ENCODE data around the gene NCAPG2. TPM values are rescaled to one million over a fixed set of nuclear protein-coding genes. Genes with fewer than 3 reads are reported as not detected.

NCAPG2 gene
- polyA plus RNA-seq, 4 donors = 23.4 to 27.4 (median 25.5) TPM

DNA sequence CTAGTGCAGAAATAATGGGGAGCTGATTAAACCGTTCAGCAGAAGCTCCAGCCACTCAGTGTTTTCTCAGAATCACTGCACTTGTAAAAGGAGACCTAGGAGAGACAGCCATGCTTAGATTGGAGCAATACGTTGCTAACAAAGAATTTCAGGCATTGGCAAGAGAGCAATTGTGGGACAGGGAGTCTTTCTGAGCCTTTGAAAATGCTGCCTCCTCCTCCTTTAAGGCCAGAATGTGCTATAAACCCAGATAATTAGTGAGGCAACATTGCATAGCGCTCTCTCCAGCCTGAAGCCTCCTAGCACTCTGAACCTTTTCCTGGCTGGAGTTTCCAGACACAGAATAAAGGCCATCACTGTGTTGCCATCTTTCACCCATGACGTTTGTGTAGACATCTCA is 98.5 kb downstream of the NCAPG2 start:
- no peak for DNase-seq (ENCODE audit: low read depth in 4 of 4, low spot score in 3 of 4)

DNA sequence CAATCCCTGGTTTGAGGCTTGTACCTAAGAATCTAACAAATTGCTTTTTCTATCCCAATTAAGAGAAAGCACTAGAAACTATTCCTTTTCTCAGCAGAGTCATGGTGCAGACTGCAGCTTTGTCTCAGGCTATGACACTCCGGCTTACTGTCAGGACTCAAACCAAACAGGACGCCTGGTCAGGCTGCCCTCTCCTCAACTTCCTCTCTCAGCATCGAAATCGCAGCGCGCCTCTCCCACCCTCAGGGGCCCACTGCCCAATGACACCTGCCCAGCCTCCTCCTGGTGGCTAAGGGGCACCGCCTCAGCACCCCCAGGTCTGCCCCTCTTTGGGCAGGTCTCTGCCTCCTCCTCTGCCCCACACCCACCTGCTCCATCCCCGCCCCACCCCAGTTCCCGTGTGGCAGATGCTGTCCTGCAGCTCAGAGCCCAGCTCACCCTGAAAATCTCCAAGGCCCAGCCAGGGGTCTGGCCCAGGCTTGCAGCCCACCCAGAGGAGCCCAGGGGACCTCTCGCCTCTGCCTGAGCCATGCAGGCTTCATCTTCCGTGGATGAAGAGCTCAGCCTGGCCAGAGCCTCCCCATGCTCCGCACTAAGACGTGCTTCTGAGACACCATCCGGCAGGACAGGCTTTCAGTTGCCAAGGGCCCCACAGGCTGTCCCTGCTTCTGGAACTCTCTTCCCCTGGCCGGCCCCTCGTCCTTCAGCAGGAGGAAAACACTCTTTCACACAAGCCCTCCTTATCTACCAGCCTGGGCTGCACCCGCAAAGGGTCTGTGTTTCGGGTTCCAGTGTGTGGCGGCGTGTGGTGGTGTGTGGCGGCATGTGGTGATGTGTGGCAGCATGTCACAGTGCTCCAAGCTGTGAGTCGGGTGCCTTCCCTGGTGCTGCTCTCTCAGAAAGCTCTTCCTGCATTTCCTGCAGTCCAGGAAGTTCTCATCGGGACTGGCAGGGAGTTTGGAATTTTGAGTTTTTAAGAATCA is 100.5 kb downstream of the NCAPG2 start:
- no peak for DNase-seq (ENCODE audit: low read depth in 4 of 4, low spot score in 3 of 4)

DNA sequence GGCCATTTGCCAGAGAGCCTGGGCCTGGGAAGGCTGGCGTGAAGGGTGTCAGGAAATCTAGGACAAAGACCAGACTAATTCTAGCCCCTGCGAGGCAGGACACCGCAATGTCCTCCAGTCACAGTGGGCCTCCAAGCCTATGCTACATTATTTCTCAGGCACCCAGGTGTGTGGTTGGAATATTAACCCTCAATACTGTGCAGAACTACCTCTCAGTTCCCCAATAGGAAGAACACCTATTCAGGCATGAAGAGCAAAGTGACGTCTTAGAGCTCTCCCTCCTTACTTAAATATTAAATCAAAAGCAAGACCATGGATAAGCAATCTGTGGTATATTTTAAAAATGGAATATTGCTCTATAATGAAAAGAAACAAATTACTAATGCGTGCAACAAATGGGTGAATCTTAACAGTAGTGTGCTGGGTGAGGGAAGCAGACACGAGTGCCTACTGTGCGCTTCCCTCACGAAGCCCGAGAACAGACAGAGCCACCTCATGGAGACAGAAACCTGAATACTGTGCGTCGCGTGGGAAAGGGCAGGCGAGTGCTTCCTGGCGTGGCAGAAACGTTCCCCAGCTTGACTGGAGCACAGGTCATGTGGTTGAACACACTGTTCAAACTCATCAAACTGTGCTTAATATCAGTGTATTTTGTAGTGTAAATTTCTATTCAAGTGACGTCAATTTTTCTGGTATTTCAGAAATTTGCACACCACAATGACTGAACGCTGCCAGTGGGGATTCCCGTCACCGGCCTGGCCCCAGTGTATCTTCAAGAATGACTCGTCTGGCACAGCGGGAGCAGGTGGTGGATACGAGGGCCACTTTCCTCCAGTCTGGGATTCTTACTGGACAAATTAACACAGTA is 101.5 kb downstream of the NCAPG2 start:
- no peak for DNase-seq (ENCODE audit: low read depth in 4 of 4, low spot score in 3 of 4)

DNA sequence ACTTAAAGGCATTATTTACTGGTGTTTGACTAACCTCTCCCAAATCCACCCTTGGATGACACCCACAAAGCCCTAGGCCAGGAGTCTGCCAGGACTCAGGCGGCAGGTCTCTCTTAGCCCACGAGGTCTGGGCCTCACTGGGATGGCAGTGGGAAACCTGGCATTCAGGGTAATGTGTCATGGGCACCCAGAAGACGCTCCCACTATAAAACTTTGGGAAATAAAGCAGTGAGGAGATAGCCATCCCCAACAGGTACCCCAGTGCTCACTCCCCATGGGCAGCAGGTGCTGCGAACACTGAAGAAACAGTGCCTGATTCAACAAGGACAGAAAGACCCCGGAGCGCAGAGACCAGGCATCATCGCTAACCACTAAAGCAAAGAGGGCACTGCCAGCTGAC is 102.6 kb downstream of the NCAPG2 start:
- DNase-seq (ENCODE audit: low read depth in 4 of 4, low spot score in 3 of 4) = no peak

DNA sequence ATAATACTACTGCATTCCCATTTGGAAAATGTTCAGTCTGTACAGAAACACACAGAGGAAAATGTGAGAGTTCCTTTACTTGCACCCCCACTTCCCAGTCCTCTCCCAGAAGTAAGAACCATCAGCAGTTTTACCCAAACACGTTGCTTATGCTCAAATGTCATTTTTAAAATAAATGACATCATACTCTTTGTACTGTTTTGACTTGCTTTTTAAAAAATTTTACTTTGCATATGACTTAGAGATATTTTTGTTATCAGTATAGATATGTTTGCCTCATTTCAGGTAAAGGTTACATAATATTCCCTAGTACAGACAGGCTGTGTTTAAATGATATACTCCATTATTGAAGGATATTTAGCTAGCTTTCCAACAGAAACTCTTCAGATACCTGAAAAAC is 103.5 kb downstream of the NCAPG2 start:
- DNase-seq (ENCODE audit: low read depth in 4 of 4, low spot score in 3 of 4) = no peak

DNA sequence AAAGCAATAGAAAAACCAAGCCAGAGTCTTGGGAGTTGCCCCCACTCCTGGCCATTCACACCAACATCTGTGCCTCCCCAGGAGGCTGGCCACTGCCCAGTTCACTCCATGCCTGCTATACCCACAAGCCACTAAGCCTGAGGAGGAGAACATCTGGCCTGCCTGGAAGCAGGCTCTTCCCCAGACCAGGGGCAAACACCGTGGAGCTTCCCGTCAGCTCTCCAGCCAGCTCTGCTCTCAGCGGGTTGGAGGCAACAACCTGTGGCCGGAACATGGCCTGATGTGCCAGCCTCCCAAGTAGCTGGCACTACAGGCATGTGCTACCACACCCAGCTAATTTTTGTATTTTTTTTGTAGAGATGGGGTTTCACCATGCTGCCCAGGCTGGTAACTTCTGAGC is 107.9 kb downstream of the NCAPG2 start:
- no peak for DNase-seq (ENCODE audit: low read depth in 4 of 4, low spot score in 3 of 4)

DNA sequence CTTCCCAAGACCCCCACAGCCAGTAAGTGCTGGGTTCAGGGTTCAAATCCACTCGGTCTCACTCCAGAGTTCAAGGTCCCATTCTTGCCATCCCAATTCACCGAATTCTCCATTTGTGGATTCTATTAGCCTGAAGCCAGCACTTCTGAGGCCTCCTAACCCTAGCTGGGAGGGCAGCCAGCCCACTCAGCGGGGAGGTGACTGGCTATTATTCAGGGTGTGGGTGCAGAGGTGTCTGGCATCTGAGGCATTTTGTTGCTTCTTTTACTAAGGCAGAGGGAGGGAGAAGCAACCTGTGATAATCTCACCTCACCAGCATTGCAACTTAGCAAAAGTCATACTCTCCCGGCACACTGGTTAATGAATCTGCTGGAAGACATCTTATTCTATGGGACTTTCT is 108.3 kb downstream of the NCAPG2 start:
- no peak for DNase-seq (ENCODE audit: low read depth in 4 of 4, low spot score in 3 of 4)

DNA sequence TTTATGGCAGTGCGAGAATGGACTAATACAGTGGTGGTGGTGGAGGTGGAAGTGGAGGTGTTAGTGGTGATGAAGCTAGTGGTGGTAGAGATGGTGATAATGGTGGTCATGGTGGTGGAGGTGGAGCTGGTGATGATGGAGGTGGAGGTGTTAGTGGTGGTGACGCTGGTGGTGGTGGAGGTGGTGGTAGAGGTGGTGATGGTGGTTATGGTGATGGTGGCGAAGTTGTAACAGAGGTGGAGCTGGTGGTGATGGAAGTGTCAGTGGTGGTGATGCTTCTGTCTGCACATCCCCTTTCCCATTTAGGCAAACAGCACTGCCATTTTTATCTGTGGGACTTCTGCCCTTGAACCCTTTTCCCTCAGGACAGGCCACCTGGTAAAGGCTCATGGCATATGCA is 109.5 kb downstream of the NCAPG2 start:
- DNase-seq (ENCODE audit: low read depth in 4 of 4, low spot score in 3 of 4) = no peak

DNA sequence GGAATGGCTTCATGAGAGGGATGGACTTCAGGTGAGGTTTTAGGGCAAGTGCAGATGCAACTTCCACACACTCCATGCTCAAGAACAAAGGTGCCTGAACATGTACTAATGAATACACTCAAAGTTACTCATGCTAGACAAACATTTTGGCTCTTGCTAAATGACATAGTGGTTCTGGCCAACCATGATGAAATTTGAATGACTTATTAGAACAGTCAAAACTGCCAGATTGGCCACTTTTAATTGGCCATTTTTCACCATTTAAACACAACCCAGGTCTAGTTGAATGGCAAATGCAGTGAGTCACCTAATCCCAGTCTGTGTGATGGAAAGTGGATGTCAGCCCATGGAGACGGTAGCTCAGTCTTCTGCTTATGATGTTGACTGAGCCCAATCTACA is 112.1 kb downstream of the NCAPG2 start:
- DNase-seq (ENCODE audit: low read depth in 4 of 4, low spot score in 3 of 4) = no peak

DNA sequence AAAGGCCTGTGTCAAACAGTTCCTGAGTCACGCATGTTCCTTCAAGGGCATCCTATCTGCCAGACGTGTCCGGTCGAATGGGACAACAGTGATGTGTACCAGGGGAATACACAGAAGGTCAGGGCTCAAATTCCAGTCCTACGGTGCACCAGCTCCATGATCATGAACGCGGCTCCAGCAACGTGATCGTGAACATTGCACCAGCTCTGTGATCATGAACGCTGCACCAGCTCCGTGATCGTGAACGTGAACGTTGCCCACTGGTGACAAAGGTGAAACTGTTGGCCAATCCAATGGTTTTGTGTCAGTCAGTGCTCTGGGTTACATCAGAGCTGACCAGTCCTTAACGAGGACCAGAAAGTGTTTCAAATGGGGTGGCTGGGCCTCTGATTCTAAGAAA is 112.7 kb downstream of the NCAPG2 start:
- DNase-seq (ENCODE audit: low read depth in 4 of 4, low spot score in 3 of 4) = no peak

DNA sequence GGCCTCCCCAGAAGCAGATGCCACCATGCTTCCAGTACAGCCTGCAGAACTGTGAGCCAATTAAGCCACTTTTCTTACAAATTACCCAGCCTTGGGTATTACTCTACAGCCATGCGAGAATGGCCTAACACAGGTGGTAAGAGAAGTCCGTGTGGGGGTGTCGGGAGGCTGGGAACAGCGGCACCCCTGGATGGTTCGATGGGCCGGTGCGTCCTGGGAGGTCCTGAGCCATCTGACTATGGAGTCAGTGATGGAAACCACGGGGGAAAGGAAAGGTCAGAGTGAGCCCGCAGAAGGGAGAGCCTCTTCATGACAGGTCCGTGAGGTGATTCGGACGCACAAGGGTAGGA is 114.4 kb downstream of the NCAPG2 start:
- DNase-seq (ENCODE audit: low read depth in 4 of 4, low spot score in 3 of 4) = no peak

DNA sequence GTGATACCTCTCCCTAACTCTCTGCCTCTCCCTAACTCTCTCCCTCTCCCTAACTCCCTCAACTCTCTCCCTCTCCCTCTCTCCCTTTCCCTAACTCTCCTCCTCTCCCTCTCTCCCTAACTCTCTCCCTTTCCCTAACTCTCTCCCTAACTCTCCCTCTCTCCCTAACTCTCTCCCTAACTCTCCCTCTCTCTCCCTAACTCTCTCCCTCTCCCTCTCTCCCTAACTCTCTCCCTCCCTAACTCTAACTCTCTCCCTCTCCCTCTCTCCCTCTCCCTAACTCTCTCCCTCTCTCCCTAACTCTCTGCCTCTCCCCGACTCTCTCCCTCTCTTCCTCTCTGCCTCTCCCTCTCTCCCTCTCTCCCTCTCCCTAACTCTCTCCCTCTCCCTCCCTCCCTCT is 115.0 kb downstream of the NCAPG2 start:
- no peak for DNase-seq (ENCODE audit: low read depth in 4 of 4, low spot score in 3 of 4)

DNA sequence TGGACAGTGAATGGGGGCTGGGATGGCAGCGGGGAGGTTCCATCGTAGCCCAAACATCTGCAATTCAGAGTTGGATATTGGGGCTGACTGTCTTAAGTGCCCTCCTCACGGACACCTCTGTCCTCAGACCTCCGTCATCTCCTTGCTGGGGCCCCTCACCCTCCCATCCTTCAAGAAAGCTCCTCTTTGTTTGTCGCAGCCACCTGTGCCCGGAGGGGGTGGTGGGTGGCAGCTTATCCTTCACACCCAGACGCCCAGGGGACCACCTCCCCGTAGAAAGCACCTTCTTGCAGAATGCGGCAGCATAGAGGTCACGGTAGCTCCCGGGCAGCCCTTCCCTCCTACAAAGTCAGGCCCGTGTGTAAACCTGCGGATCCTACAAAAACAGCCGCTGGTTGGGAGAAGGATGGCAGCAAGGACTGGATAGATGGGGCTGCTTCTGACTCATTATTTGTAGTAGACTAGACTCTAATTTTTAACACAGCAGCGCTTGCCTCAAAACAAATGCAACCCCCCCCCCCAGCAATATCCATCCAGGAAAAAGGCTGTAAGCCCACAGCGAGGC is 115.6 kb downstream of the NCAPG2 start:
- no peak for DNase-seq (ENCODE audit: low read depth in 4 of 4, low spot score in 3 of 4)

DNA sequence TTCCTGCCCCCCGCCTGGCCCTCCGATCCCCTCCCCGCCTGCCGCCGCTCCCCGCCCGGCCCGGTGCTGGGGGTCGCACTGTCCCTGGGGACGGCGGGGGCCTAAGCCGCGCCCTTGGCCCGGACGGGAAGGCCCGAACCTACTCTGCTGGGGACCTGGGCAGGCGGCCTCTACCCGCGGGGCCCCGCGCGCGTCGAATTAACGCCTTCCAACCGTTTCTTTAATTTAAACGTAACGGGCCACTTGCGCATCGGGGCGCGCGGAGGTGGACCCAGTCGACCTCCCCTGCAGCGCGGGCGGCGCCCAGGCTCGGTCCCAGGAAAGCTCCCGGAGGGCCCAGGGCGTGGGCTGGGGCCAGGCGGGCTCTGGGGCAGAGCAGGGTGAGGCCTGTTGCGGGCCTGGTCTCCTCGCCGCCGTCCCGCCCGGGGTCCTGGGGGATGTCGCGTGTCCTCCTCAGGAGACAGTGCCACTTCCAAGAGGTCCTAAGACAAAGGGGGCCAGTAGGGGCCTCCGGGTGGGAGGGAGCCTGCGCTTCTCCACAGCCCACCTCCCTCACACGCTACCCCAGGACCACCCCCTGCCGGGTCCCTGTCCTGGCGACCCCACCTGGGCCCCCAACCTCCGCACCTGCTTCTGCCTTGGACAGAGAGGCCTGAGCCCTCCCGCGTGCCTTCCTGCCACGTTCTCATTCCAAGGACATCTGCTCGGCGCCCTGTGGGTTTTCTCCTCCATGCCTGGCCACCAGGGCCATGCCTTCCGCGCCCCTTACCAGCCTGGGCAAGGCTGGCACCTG is 116.3 kb downstream of the NCAPG2 start:
- DNase-seq (ENCODE audit: low read depth in 4 of 4, low spot score in 3 of 4) = no peak

DNA sequence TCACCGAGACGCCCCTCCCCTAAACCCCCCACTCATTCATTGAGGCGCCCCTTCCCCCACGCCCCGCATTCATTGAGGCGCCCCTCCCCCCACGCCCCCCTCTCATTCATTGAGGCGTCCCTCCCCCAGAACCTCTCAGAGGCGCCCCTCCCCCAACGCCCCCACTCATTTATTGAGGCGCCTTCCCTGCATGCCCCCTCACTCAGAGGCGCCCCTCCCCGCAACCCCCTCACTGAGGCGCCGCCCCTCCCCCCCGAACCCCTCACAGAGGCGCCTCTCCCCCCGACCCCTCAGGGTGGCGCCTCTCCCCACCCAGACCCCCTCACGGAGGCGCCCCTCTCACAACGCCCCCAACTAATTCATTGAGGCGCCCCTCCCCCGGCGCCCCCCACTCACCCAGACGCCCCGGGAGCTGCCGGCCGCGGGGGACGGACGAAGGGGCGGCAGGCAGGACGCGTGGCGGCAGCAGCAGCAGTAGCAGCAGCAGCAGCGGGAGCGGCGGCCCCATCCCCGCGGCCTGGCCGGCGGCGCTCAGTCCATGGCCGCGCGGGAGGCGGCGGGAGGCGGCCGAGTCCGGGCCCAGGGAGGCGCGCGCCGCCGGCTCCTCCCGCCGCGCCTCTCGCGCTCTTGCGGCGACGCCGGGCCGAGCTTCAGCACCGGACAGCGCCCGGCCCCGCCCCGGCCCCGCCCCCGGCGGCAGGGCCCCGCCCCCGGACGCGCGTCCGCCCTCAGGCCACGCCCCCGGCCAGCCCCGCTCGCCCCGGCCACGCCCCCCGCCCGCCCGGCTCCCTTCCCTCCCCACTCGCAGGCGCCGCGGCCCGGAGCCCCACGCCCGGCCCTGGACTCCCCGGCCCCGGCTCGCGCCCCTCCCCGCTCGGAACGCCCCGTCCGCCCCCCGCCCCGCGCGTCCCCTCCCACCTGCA is 117.2 kb downstream of the NCAPG2 start, which contains the start of gene PTPRN2:
TSS of gene PTPRN2 (minus strand) at position 662 of the 923 bp plus-strand sequence.
- peak in 3 of 4 donors; percentile 36 to 39 (median 38) for DNase-seq (ENCODE audit: low read depth in 4 of 4, low spot score in 3 of 4)

DNA sequence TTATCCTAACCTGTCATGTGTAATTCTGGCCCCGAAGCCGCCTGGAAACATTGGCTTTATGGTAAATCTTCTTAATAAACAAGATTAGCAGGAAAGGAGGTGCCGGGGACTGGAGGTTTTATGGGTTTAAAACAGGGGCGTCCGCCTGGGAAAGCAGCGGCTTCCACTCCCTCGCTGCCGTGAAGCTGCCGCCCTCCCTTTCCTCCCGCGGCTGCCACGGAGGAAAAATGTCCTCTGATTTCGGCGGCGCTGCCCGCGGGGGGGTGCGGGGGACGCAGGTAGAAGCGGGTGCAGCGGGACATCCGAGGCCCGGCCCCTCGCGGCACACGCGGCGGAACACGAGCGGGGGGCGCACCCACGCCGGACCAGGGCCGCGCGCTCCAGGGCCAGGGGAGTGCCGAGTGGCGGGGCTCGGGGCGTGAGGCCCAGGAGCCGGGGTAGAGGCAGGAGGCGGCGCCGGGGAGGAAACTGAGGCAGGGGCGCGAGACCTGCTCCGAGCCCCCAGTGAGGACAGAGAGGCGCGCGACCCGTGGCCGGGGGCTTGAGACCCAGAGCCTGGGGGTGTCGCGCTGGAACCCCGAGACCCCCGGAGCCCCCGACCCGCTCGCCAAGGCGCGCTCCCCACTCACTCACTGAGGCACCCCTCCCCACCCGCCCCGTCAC is 118.0 kb downstream of the NCAPG2 start:
- DNase-seq (ENCODE audit: low read depth in 4 of 4, low spot score in 3 of 4) = no peak

DNA sequence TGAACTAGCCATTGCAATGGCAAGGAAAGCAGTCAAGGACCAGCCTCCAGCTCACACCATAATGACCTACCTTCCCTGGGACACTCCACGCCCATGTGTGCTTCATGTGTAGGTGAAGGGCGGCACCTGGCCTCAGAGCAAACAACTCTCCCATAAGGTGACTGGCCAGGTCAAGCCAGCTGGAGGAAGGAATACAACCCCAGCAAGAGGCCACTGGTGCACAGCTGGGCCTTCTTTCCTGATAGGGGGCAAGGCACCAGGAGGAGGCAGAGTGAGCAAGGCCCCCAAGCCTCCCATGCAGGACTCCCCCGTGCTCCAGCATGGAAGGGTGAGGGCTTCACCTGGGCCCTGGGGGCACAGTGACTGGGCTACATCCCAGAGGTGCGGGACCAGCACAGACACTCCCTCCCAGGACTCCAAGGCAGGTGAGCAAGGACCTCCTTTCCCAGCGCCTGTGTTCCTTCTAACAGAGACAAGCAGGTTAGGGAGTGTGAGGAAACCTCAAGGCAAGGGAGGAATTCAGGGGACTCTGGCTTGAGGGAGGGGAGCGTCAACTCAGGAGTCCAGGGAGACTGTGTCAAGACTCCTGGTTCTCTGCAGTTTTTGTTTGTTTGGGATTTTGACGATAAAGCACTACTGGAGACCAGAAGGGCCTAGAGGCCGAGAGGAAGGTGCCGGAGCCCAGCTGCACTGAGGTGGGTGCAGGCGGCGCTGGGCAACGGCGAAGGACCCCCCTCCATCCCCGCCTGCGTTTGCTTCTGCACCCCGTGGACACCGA is 118.7 kb downstream of the NCAPG2 start:
- DNase-seq (ENCODE audit: low read depth in 4 of 4, low spot score in 3 of 4) = no peak

DNA sequence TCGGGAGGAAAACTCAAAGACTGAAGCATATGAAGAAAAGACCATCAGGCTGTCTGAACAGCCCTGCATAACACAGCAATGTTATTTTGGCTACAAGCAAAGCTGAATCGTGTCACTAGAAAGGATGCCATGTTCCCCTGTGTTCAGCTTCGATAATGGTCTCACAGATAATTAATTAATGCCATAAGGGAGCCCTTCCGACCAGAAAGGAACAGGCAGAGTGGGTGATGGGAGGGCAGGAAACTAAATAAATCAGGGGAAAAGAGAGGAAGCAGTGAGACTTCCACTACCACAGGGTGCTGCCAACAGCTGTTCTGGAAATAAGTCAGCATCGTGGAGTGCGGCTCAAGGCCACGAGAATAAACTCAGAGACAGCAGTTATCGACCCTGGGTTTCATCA is 120.2 kb downstream of the NCAPG2 start:
- DNase-seq (ENCODE audit: low read depth in 4 of 4, low spot score in 3 of 4) = no peak

All from left renal pelvis (tissue), 4 donors.